Adrenal gland (tissue), 5 donors: Measurements from ENCODE around the gene ARHGEF12.

Experiments used
- POLR2A ChIP-seq, 2 donors: fragments of 450-650 bp; IDR thresholded peaks; one replicate each; pipeline ENCODE4 v1.6.1; 2017; ENCODE audit warnings: antibody characterized with exemption in 2 of 2, mild to moderate bottlenecking in 2 of 2, moderate library complexity in 1 of 2
- TF ChIP-seq, protein P1 (sequence below), 6 experiments: fragments of 450-650 bp in 4 of 6; fragments of 200-600 bp in 2 of 6; sonication (generic) in 1 of 6; IDR thresholded peaks; 1 replicate in 5 of 6; 2 replicates in 1 of 6; pipeline versions ENCODE4 v1.5.1 to v1.8.0; 2016 to 2021; ENCODE audit warnings: antibody characterized with exemption in 6 of 6, mild to moderate bottlenecking in 2 of 6, moderate library complexity in 1 of 6
- donor health status: DM: no; HTN: no; CAD: no.

DNA sequence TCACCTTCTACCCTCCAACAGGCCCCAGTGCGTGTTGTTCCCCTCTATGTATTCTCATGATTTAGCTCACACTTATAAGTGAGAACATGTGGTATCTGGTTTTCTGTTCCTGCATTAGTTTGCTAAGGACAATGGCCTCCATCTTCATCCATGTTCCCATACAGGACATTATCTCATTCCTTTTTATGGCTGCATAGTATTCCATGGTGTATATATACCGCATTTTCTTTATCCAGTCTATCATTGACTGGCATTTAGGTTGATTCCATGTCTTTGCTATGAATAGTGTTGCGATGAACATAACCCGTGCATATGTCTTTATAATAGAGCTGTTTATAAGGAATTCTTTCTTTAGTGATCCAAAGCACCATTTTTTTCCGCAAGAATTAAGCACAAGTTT is 39.7 kb upstream of the ARHGEF12 start:
- no peak for TF ChIP-seq POLR2A (IDR thresholded peaks at IDR 0.05)
- TF ChIP-seq, protein P1, sequence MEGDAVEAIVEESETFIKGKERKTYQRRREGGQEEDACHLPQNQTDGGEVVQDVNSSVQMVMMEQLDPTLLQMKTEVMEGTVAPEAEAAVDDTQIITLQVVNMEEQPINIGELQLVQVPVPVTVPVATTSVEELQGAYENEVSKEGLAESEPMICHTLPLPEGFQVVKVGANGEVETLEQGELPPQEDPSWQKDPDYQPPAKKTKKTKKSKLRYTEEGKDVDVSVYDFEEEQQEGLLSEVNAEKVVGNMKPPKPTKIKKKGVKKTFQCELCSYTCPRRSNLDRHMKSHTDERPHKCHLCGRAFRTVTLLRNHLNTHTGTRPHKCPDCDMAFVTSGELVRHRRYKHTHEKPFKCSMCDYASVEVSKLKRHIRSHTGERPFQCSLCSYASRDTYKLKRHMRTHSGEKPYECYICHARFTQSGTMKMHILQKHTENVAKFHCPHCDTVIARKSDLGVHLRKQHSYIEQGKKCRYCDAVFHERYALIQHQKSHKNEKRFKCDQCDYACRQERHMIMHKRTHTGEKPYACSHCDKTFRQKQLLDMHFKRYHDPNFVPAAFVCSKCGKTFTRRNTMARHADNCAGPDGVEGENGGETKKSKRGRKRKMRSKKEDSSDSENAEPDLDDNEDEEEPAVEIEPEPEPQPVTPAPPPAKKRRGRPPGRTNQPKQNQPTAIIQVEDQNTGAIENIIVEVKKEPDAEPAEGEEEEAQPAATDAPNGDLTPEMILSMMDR (IDR thresholded peaks at IDR 0.05): no peak
